ENCODE results near the gene TM9SF4.
"Not testable (repeated sequence)": the region's sequence is repeated elsewhere in the genome, so short reads cannot be mapped to it uniquely, and the experiment has no call there.

Gene TM9SF4

DNA sequence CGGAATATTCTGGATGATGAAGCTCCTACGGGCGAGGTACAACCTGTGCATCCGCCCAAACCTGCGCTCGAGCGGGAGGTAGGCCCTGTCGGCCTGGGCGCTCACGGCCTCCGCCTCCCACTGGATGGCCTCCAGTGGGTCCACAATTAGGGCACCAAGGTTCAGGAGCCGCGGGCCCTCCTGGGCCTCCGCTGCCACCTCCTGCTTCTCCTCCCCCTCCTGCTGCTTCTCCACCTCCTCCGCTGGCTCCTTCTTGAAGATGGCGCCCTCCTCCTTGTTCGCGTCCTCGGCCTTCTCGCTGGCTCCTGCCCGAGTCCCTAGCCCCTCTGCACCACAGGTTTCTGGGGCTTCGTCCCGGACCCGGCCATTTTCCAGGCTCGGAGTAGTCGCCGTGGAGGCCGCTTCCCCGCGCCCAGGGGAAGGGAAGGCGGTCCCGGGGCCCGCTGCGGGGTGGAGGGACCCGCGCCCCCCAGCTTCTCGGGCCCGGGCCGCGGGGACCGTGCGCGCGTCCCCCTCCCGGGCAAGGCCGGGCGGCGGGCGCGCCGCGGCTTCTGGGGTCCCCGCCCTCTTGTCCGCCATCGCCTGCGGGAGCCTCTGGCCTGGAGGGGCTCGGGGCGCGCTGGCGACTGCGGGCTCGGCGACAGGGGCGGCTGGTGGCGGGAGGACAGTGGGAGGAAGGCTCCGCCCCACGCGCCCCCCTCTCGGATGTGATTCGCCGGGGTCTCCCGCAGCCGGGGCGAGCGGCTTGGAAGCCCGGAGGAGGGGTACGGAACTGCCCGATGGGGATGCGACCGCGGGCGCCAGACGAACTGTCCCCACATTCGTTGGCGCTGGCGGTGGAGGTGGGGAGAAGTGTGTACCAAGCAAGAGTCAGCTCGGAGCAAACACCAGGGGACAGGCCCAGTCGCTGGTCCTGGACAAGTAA, 80.4 kb downstream of the TM9SF4 start:
- Mint-ChIP-seq H3K27ac (peak overlapping the region; percentile 53), H3K9me3 (no peaks in the 10 kb centered on the region), H3K4me3 (peak overlapping the region; percentile 72), H3K4me1 (ENCODE audit: low read depth) (peaks cover 3% of the 10 kb centered on the region), H3K27me3 (ENCODE audit: low read depth) (no peaks in the 10 kb centered on the region), H3K36me3 (ENCODE audit: low read depth) (peaks cover 15% of the 10 kb centered on the region)
- DNase-seq (ENCODE audit: low spot score), result peak; percentile 35

DNA sequence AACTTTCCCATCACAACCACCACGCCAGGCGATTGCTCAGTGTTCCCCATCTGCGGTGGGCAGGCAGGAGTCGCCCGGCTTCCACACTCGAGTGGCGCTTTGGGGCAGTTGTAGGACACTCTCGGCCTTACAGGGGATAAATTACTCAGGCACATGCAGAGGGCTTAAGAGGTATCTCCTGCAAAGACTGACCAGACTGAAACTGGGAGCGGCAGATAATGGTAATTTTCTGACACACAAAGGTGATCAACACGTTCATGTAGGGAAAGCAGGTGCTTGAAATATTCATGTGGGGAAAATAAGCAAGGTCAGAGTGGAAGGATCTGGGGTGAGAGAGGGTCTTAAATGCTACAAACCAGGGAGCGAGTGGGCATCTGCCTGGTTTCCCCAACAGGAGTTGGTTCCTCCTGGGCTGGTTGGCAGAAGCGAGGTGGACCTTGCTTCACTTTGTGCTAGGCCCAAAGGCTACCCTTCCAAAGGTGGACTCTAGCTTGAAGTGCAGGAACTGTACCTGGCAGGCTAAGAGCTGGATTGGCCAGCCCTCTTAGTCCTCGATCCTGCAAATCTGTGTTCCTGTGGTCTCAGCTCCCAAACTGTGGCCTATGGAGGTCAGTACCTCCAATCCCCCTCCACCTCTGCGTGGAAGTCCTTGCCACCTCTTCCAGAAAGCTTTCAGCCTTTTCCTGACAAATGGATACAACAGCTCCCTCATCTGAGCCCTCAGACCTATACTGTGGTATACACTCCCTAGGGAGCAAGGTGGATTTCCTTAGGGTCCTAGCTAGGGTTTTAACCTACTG, 81.3 kb downstream of the TM9SF4 start:
- Mint-ChIP-seq H3K4me3 (peak overlapping the region; percentile 69), H3K4me1 (ENCODE audit: low read depth) (peaks cover 3% of the 10 kb centered on the region), H3K9me3 (no peaks in the 10 kb centered on the region), H3K36me3 (ENCODE audit: low read depth) (peaks cover 23% of the 10 kb centered on the region), H3K27ac (peak overlapping the region; percentile 71), H3K27me3 (ENCODE audit: low read depth) (no peaks in the 10 kb centered on the region)
- no peak for DNase-seq (ENCODE audit: low spot score)

DNA sequence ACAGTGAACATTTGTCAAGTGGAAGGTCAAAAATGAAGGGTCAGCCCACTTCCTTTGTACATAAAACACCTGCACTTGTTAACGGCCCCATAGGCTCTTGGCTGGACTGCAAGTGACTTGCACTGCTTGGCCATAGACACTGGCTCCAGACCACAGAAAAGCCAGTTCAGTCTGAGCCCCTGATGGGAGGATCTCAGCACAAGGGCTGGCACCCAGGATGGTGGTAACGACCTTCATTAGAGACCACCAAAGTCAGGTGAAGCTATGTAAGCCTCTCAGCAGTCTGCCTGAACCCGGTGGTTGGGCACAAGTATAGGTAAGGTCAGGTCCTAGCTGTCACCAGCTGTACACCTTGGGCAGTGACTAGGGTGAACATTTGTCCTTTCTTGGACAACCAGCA, 81.9 kb downstream of the TM9SF4 start:
- DNase-seq (ENCODE audit: low spot score), result no peak
- Mint-ChIP-seq H3K27me3 (ENCODE audit: low read depth) (no peaks in the 10 kb centered on the region), H3K4me3 (no peak overlapping the region), H3K4me1 (ENCODE audit: low read depth) (peaks cover 3% of the 10 kb centered on the region), H3K27ac (no peak overlapping the region), H3K9me3 (no peaks in the 10 kb centered on the region), H3K36me3 (ENCODE audit: low read depth) (peaks cover 28% of the 10 kb centered on the region)

DNA sequence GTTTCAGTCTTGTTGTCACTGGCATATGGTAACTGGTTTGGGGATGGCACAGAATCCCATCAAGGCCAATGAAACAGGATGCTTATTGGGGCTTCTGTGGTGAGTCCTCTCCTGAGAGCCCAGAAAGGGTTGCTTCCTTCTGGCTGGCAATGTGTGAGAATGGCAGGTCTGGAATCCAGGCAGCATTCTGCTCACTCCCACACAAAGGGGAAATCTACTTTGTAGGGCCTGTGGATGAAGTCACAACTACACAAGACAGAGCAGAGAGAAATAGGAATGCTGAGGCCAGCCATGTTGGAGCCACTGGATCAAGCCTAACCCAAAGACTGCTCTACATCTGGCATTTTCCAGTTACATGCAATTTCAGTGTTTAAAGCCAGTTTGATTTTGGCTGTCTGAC, 82.4 kb downstream of the TM9SF4 start:
- Mint-ChIP-seq H3K27ac (no peak overlapping the region), H3K4me1 (ENCODE audit: low read depth) (peaks cover 3% of the 10 kb centered on the region), H3K9me3 (no peaks in the 10 kb centered on the region), H3K27me3 (ENCODE audit: low read depth) (no peaks in the 10 kb centered on the region), H3K4me3 (no peak overlapping the region), H3K36me3 (ENCODE audit: low read depth) (peaks cover 29% of the 10 kb centered on the region)
- no peak for DNase-seq (ENCODE audit: low spot score)

DNA sequence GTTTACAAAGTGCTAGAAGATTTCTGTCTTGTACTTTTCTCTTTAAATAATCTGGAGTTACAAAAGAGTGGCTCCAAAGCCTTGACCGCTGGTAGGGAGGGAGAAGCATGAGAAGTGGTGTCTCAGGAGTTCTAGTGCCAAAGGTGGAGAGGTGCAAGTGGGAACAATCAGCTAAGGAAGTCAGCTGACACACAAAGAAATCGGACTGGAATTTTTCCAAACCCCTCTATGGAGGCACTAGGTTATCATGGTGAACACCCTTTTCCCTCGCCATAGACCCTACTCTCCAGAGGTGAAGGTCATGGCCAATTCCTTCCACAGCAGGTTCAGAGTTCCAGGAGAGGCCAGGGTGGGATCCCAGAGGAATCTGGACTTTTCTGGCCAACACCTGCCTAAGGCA, 83.2 kb downstream of the TM9SF4 start:
- Mint-ChIP-seq H3K36me3 (ENCODE audit: low read depth) (peaks cover 37% of the 10 kb centered on the region), H3K27ac (no peak overlapping the region), H3K27me3 (ENCODE audit: low read depth) (no peaks in the 10 kb centered on the region), H3K4me1 (ENCODE audit: low read depth) (peaks cover 3% of the 10 kb centered on the region), H3K4me3 (no peak overlapping the region), H3K9me3 (no peaks in the 10 kb centered on the region)
- no peak for DNase-seq (ENCODE audit: low spot score)

DNA sequence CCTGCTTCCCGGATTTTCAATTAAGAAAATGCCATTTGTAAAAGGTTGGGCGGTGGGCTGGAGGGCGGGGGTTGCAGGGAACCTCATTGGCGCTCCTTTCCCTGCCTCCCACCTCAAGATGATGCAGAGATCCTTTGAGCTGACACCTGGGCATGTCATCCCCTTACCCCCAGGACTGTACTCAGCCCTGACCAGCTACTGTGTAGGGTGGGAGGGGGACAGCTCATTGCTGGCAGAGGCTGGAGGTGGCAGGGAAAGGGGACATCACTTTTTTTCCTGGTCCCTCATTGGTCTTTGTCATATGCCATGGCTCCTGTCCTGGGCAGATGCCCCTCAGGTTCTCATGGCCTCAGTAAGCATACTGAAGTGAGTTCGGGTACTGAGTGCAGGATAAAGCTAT, 83.8 kb downstream of the TM9SF4 start:
- H3K27ac Mint-ChIP-seq, result not testable (repeated sequence)
- peaks cover 39% of the 10 kb centered on the region for H3K36me3 Mint-ChIP-seq (ENCODE audit: low read depth)

DNA sequence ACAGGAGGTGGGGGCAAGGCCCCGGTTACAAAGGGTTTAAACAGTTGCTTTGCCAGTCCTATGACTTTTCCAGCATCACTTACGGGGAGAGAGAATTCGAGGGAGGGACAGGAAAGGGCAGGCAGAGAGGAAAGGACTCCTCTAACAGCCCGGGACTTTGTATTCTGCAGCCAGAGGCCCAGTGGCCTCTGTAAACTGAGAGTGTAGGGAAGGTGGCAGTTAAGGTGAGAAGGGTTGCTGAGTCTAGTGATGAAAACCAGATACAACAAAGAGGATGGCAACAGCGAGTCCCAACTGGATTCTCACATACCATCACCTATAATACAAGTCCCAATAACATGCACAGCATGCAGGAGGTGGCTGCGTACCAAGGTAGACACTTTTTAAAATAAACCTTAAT, 84.5 kb downstream of the TM9SF4 start:
- H3K36me3 Mint-ChIP-seq (ENCODE audit: low read depth), result peaks cover 42% of the 10 kb centered on the region
- H3K27ac Mint-ChIP-seq, result peak overlapping the region; percentile 14
- no peaks in the 10 kb centered on the region for H3K27me3 Mint-ChIP-seq (ENCODE audit: low read depth)
- H3K4me1 Mint-ChIP-seq (ENCODE audit: low read depth), result peaks cover 3% of the 10 kb centered on the region
- H3K9me3 Mint-ChIP-seq, result no peaks in the 10 kb centered on the region
- H3K4me3 Mint-ChIP-seq, result no peak overlapping the region
- no peak for DNase-seq (ENCODE audit: low spot score)

More for the DNA sequence above, 83.8 kb downstream of the TM9SF4 start:
- not testable (repeated sequence) for DNase-seq (ENCODE audit: low spot score); H3K4me3 Mint-ChIP-seq; H3K9me3 Mint-ChIP-seq; H3K27me3 Mint-ChIP-seq (ENCODE audit: low read depth); H3K4me1 Mint-ChIP-seq (ENCODE audit: low read depth)

DNA sequence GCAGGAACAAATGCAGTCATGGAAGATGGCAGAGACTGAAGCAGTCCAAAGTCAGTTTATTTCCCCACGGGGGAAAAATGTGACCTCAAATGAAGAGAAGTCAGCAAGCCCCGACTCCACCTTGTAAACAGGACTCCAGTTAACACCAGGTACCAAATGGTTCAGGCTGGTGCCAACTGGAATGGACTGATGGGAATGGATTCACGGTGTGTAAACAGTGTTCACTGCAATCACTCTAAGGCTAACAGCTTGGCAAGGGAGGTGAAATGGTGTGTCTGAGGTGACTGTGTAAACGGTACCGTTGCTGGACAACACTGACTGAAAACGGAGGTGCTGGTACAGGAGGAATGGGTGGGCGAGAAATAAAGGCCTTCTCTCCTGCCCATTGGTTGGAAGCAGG, 86.1 kb downstream of the TM9SF4 start:
- Mint-ChIP-seq H3K4me1 (ENCODE audit: low read depth) (peaks cover 5% of the 10 kb centered on the region), H3K9me3 (no peaks in the 10 kb centered on the region), H3K36me3 (ENCODE audit: low read depth) (peaks cover 52% of the 10 kb centered on the region), H3K27ac (no peak overlapping the region), H3K27me3 (ENCODE audit: low read depth) (no peaks in the 10 kb centered on the region), H3K4me3 (no peak overlapping the region)
- no peak for DNase-seq (ENCODE audit: low spot score)

DNA sequence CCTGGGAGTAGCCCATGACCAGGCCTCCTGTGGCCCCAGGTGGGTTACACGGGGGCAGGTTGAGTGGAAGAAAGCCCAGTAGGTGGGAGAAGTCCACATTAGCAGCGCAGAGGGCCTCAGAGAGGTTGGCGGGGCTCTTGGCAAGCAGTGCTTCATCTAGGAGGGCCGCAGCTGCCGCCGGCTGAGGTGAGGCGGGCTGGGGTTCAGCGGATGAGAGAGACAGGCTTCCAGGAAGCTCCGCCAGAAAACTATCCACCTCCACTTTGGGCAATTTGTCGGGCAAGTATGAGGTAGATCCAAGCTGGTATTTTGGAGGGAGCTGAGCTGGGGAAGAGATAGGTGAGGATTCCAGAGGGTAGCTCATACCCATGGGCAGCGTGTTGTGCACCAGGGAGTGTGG, 87.1 kb downstream of the TM9SF4 start:
- H3K9me3 Mint-ChIP-seq; H3K4me1 Mint-ChIP-seq (ENCODE audit: low read depth); H3K27me3 Mint-ChIP-seq (ENCODE audit: low read depth); DNase-seq (ENCODE audit: low spot score); H3K4me3 Mint-ChIP-seq; H3K27ac Mint-ChIP-seq: not testable (repeated sequence)
- H3K36me3 Mint-ChIP-seq (ENCODE audit: low read depth), result peaks cover 56% of the 10 kb centered on the region

DNA sequence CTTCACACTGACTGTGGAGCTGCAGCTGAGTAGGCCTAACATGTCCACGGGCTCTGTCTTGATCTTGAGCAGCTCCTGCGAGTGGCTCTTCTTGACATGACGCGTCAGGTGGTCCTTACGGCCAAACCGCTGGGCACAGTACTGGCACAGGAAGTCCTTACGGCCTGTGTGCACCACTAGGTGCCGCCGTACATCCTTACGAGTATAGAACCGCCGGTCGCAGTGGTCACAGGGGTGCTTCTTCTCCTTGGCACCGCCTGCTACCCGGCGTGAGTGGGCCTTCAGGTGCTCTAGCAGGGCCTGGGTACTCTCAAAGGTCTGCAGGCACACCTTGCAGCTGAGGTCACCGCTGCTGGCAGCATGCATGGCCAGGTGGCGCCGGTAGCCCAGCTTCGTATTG, 87.6 kb downstream of the TM9SF4 start:
- not testable (repeated sequence) for H3K4me1 Mint-ChIP-seq (ENCODE audit: low read depth); DNase-seq (ENCODE audit: low spot score)

DNA sequence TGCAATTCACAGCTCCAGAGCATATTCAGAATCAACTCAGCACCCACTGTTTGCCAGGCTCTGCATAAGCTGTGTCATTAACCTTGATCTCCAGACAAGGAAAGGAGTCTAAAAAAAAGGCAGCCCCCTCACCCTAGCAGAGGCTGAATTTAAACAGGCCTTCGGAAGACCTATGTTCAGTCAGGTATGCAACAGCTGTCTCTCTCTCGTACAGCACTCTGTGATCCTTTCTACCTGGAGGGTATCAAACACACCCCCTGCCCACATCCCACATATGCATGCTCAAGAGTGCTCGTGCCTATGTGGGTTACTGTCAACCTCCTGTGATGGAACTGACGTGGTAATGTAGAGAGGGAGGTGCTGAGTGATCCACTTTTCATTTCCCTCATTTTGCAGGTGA, 89.5 kb downstream of the TM9SF4 start:
- no peak overlapping the region for H3K4me3 Mint-ChIP-seq
- no peak for DNase-seq (ENCODE audit: low spot score)
- H3K9me3 Mint-ChIP-seq, result no peaks in the 10 kb centered on the region
- H3K36me3 Mint-ChIP-seq (ENCODE audit: low read depth), result peaks cover 57% of the 10 kb centered on the region
- no peak overlapping the region for H3K27ac Mint-ChIP-seq
- H3K4me1 Mint-ChIP-seq (ENCODE audit: low read depth), result peaks cover 19% of the 10 kb centered on the region
- H3K27me3 Mint-ChIP-seq (ENCODE audit: low read depth), result no peaks in the 10 kb centered on the region

More for the DNA sequence above, 87.6 kb downstream of the TM9SF4 start:
- not testable (repeated sequence) for H3K27me3 Mint-ChIP-seq (ENCODE audit: low read depth); H3K4me3 Mint-ChIP-seq; H3K27ac Mint-ChIP-seq; H3K9me3 Mint-ChIP-seq
- peaks cover 56% of the 10 kb centered on the region for H3K36me3 Mint-ChIP-seq (ENCODE audit: low read depth)

DNA sequence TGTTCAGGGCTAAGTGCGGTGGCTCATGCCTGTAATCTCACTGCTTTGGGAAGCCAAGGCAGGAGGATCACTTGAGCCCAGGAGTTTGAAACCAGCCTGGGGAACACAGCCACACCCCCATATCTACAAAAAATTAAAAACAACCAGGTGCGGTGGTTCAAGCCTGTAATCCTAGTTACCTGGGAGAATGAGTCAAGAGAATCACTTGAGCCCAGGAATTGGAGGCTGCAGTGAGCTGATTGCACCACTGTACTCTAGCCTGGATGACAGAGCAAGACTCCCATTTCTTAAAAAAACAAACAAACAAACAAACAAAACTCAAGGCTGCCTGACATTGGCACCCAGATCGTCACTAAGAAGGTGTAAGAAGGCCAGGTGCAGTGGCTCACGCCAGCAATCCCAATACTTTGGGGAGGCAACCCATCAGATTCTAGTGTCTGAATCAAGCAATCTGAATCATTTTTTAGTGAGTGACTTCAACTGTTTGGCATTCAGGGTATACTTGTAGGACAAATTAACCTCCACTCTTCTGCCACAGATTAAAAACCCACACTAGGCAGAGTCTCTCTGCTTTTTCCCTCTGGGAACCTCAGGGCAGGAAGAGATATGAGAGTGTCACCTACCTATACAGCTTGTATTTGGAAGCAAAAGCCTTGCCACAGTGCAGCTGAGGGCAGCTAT, 91.9 kb downstream of the TM9SF4 start:
- H3K36me3 Mint-ChIP-seq (ENCODE audit: low read depth), result peaks cover 45% of the 10 kb centered on the region
- no peaks in the 10 kb centered on the region for H3K9me3 Mint-ChIP-seq
- peaks cover 40% of the 10 kb centered on the region for H3K4me1 Mint-ChIP-seq (ENCODE audit: low read depth)
- no peak overlapping the region for H3K4me3 Mint-ChIP-seq
- no peak for DNase-seq (ENCODE audit: low spot score)
- H3K27me3 Mint-ChIP-seq (ENCODE audit: low read depth), result no peaks in the 10 kb centered on the region
- H3K27ac Mint-ChIP-seq, result no peak overlapping the region

DNA sequence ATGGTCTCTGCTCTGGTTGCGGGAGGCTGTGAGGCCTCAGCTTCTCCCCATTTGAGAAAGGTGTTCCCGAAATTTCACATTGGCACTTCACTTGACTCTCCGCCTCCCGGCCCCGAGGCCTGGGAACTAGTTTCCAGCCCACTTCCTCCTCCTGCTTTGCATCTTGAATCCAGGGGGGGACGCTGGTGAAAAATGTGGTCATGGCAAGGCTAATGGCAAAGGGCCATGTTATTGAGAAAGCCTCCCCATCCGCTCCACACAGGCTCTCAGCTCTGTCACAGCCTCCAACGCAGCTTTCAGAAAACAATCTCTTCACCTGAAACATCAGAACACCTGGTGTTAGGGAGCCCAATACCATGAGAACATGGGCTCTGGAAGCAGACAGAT, 92.5 kb downstream of the TM9SF4 start:
- Mint-ChIP-seq H3K4me3 (no peak overlapping the region), H3K4me1 (ENCODE audit: low read depth) (peaks cover 43% of the 10 kb centered on the region), H3K9me3 (no peaks in the 10 kb centered on the region), H3K27me3 (ENCODE audit: low read depth) (no peaks in the 10 kb centered on the region), H3K36me3 (ENCODE audit: low read depth) (peaks cover 44% of the 10 kb centered on the region), H3K27ac (no peak overlapping the region)
- DNase-seq (ENCODE audit: low spot score), result no peak
